Lower leg skin (tissue), 3 donors: ENCODE results near the gene C12orf54.

Experiments
- CTCF ChIP-seq, 3 donors: fragments of 450-650 bp; IDR thresholded peaks; one replicate each; pipeline ENCODE4 v1.5.1; 2016; ENCODE audit warnings: antibody characterized with exemption in 3 of 3, mild to moderate bottlenecking in 3 of 3, moderate library complexity in 2 of 3
- POLR2A ChIP-seq, 2 donors: fragments of 450-650 bp; IDR thresholded peaks; one replicate each; pipeline ENCODE4 v1.6.1; 2016 to 2017; ENCODE audit warnings: antibody characterized with exemption in 2 of 2, mild to moderate bottlenecking in 1 of 2, moderate library complexity in 1 of 2

- TF ChIP-seq CTCF (IDR thresholded peaks at IDR 0.05) (no peak), POLR2A (IDR thresholded peaks at IDR 0.05) (no peak)
Measured at GRCh38 chr12:48447755-48448154, 34.5 kb upstream of the C12orf54 start.
